Measurements from ENCODE around the gene THAP7.
"Not testable (repeated sequence)": the region's sequence is repeated elsewhere in the genome, so short reads cannot be mapped to it uniquely, and the experiment has no call there.

THAP7 gene

GRCh38 chr22:21001601-21002325, at the start of gene THAP7:
TSS of gene THAP7 (minus strand) at chr22:21002118. CDS start at chr22:21001911, 207 bp downstream.
- DNase-seq (ENCODE audit: low read depth), result peak; percentile 95

- no peak for DNase-seq (ENCODE audit: low read depth)
These were observed 49.4 kb upstream of the THAP7 start for GRCh38 chr22:21051145-21051830.

- not testable (repeated sequence) for DNase-seq (ENCODE audit: low read depth)
These were observed 47.0 kb upstream of the THAP7 start for GRCh38 chr22:21048965-21049364.

GRCh38 chr22:21048448-21048847, 46.5 kb upstream of the THAP7 start:
- DNase-seq (ENCODE audit: low read depth), result not testable (repeated sequence)

- no peak for DNase-seq (ENCODE audit: low read depth)
These were observed 45.8 kb upstream of the THAP7 start for GRCh38 chr22:21047730-21048129.

- DNase-seq (ENCODE audit: low read depth), result no peak
These were observed 45.2 kb upstream of the THAP7 start for GRCh38 chr22:21047035-21047661.

GRCh38 chr22:21045585-21046294, 43.8 kb upstream of the THAP7 start, which contains the start of gene LRRC74B:
TSS of gene LRRC74B (plus strand) at chr22:21045946. CDS start at chr22:21045987, 41 bp downstream.
- DNase-seq (ENCODE audit: low read depth), result peak; percentile 56

GRCh38 chr22:21044931-21045584, 43.1 kb upstream of the THAP7 start:
- no peak for DNase-seq (ENCODE audit: low read depth)

GRCh38 chr22:21043860-21044535, 42.1 kb upstream of the THAP7 start:
- DNase-seq (ENCODE audit: low read depth), result no peak

GRCh38 chr22:21042978-21043859, 41.3 kb upstream of the THAP7 start:
- no peak for DNase-seq (ENCODE audit: low read depth)

GRCh38 chr22:21041937-21042336, 40.0 kb upstream of the THAP7 start:
- no peak for DNase-seq (ENCODE audit: low read depth)

- not testable (repeated sequence) for DNase-seq (ENCODE audit: low read depth)
These were observed 37.2 kb upstream of the THAP7 start for GRCh38 chr22:21039158-21039557.

- no peak for DNase-seq (ENCODE audit: low read depth)
These were observed 36.5 kb upstream of the THAP7 start for GRCh38 chr22:21038405-21038804.

GRCh38 chr22:21034989-21035388, 33.1 kb upstream of the THAP7 start:
- no peak for DNase-seq (ENCODE audit: low read depth)

- no peak for DNase-seq (ENCODE audit: low read depth)
These were observed 32.0 kb upstream of the THAP7 start for GRCh38 chr22:21033895-21034294.

- DNase-seq (ENCODE audit: low read depth), result no peak
These were observed 31.2 kb upstream of the THAP7 start for GRCh38 chr22:21032868-21033688.

GRCh38 chr22:21032037-21032867, 30.3 kb upstream of the THAP7 start, which contains the start of gene SLC7A4:
TSS of gene SLC7A4 (minus strand) at chr22:21032561. CDS start at chr22:21031812, 749 bp downstream.
- no peak for DNase-seq (ENCODE audit: low read depth)

- DNase-seq (ENCODE audit: low read depth), result no peak
These were observed 29.7 kb upstream of the THAP7 start for GRCh38 chr22:21031545-21032036.

Data from activated T-helper 9 cell treated with anti-CD3 and anti-CD28 coated beads, Interleukin-2, amount 50 U/mL, for 16 hours (primary cell).